Right ventricle myocardium inferior (tissue), 1 donor: ENCODE results near the gene TENM3. TPM values are rescaled to one million over a fixed set of nuclear protein-coding genes. Genes with fewer than 3 reads are reported as not detected.
A peak's percentile ranks its signal among the peaks of the same experiment; 100 is the strongest.

Source experiments
- ATAC-seq: fragments of 200-7000 bp; cut with Tn5 transposase; one replicate; pipeline ENCODE4 v1.9.1; 2020; ENCODE audit warnings: mild to moderate bottlenecking, moderate library complexity
- DNase-seq: peaks from one replicate; pipeline ENCODE4 v3.0.0; 2021; ENCODE audit errors: missing footprints
- intact Hi-C: fragments of 100-400 bp; cut with DNase I; formaldehyde crosslinking; loops from one replicate; pipeline ENCODE4 v1.11.0; 2022
- total RNA-seq: library from RNA; stranded (reverse); fragmentation: NEBNext Ultra II Directional; extraction: Animal tissue kit (Norgen Biotek cat#: 25700); gene quantifications from one replicate; pipeline ENCODE4 v1.2.1, GENCODE V29; 2021
- donor health status: DM: no; HTN: yes; CAD: no; lungs with severe emphysema.

TENM3 gene
- total RNA-seq, 1 donor from 2014 or later, result 2.9 TPM

- ATAC-seq, result peak; percentile 26
- no peak for DNase-seq
- intact Hi-C loops, result no loop called here
These were observed 3.4 kb downstream of the TENM3 start for GRCh38 chr4:182246401-182247205.

DNA sequence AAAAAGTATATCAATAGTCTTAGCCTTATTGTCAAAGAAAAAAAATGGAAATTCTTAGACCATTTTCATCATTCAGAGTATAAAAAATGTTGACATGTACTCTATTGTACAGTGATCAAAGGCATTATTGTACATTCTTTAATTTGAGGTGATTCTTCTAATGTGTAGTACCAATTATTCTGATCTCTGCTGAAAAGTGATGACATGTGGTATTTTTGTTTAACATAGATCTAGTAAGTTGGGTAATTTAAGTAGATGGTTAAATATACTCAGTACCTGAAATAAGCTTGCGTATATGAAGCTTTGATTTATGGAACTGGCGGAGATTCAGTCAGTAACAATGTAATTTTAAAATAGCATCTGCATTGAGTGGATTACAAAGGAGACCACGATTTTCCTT, 5.1 kb downstream of the TENM3 start:
- no peak for DNase-seq
- no peak for ATAC-seq
- intact Hi-C loops, result no loop called here

DNA sequence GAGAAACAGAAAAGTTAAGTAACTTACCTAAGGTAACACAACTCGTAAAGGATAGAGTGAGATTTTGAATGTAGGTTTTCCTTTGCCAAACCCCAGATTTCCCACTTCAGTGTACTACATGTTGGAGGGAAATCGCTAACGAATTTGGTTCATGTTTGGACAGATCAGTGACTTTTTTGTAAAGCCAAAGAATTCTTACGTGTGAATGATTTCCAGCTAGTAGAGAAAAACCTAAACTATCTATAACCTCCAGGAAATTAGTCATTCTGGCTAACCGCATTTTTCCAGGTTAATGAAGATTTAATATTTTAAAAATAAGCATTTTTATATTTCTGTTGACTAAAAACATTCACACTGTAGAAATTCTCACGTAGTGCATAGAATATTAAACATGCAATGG, 7.2 kb downstream of the TENM3 start:
- DNase-seq (no peak), ATAC-seq (no peak)
- intact Hi-C loops, result no loop called here

DNA sequence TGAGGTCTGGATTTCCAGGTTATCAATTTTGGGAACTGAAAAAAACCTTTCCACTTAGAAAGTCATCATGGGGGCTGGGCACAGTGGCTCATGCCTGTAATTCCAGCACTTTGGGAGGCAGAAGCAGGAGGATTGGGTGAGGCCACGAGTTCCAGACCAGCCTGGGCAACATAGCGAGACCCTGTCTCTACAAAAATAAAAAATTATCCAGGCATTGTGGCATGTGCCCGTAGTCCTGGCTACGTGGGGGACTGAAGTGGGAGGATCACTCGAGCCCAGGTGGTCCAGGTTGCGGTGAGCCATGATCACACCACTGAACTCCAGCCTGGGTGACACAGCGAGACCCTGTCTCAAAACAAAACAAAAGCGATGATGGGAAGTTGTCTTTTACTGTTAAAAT, 7.9 kb downstream of the TENM3 start:
- intact Hi-C loops, result no loop called here
- DNase-seq (no peak), ATAC-seq (no peak)

DNA sequence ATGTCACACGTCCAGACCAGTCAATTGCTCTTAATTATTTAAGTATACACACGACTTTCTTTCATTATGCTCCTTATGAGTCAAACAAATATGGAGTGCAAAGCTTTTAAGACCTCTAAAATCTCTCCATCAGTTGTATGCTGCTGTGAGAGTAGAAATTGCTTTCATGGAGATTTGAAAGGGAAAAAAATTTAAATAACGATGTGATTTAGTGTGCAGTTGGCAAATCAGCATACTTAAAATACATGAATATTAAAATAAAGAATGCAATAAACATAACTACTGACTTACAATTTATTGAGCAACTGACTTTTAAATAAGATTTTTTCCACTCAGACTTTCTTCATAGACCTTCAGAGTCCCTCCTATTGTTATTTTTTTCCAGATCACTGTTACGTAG, 9.0 kb downstream of the TENM3 start:
- intact Hi-C loops, result no loop called here
- ATAC-seq (no peak), DNase-seq (no peak)

DNA sequence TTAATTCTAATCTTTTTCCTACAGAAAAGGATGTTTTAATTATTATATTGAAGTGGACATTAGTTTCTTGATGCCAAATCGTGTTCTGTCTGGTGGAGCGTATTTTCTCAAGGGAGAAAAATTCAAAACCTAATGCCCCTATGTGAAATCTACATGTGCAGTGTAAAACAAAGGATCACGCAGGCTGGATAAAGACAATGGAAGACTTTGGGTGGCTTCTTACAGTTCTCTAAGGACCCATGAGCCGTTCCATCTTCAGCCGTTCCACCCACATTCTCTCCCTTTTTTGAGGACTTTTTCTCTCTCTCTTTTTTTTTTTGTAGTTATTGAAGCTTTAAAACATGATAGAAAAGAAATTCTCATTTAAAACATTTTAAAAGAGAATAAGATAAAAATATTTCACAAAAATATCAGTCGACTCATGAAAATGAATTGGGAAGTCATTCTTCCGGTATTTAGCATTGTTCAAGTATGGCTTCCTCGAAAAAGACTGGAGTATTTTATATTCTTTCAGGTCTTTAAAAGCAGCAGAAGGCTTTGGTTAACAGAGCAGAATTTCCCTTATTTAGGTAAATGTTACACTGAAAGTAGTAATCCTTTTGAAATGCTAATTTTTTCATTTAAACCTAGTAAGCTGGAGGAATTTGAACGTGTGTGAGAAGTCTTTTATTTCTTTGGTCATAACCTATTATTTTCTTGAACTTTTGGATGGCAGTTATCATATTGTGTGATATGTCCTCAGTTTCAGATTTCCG, 11.0 kb downstream of the TENM3 start:
- DNase-seq, result no peak
- intact Hi-C loops, result no loop called here
- ATAC-seq, result no peak

- DNase-seq (no peak), ATAC-seq (no peak)
- intact Hi-C loops, result no loop called here
These were observed 12.4 kb downstream of the TENM3 start for GRCh38 chr4:182255441-182256190.

DNA sequence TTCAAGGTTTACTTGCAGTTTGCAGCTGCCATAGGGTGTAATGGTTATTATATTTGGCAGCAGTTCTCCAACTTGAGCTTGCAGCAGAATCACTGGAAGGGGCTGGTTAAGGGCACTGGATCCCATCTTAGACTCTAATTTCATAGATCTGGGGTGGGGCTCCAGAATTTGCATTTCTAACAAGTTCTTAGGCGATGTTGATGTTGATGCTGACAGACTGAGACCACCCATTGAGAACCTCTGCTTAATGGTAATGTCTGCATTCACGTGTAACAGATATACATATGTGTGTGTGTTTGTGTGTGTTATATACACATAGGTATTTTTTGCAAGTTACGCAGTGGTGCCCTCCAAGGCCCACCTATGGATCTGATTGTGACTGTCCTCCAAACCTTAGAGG, 13.8 kb downstream of the TENM3 start:
- ATAC-seq (no peak), DNase-seq (no peak)
- intact Hi-C loops, result no loop called here

DNA sequence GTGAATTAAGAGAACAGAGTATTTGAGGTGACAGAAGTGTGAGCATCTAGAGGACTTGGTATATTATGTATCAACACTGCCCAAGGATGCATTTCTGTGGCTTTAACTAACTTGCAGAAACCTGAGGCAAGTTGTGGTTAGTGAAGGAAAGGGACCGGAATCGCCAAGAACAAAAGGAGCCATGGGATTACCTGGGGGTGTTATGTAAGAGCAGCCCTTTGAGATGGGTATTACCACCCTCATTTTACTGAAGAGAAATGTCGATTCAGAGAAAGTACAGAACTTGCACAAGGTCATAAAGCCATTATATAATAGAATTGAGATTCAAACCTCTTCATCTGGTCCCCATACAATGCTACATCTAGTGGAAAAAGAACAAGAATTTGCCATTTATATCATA, 14.3 kb downstream of the TENM3 start:
- DNase-seq, result no peak
- intact Hi-C loops, result no loop called here
- ATAC-seq, result no peak

DNA sequence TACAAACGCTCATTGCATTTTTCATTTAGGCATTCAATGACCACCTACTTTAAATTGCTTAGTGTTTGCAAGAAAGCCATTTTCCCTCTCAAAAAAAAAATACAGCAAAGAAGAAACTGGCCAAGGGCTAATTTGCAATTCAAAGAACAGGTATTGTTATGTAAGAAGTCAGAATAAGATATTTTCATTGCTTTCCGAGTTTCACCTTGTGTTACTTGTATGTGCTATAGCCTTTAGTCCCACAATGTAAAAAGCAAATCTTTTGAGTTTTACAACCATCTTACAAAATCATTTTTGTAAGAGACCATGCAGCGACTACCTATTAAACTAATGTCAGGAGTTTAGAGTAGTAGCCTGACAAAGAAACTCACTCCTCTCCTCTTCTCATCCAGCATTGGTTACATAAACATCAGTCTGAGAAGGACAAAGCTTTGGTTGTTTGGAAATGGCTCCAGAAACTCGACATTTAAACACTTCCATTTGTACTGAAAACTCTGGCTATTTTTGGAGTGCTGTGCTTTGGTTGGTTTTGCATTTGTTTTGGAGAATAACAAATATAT, 15.3 kb downstream of the TENM3 start:
- ATAC-seq (no peak), DNase-seq (no peak)
- intact Hi-C loops, result no loop called here

- intact Hi-C loops, result no loop called here
- ATAC-seq (no peak), DNase-seq (no peak)
These were observed 18.5 kb downstream of the TENM3 start for GRCh38 chr4:182261651-182262223.

DNA sequence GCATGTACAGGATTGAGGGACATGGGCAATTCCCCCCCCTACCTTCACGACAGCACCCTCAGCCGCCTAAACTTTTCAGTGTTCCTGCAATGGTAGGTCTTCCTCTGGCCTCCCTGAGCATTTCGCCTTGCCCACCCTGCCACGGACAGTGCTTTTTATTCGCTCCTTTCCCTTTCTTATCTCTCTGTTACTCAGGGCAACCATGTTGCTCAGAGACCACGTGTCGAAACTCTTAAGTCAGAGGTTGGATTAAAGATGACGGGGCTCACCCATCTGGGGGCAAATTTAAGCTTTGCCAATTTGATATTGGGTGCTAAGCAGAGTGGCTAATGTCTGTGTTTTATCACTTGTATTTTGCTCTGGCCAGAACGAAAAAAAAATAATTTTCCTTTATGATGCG, 20.4 kb downstream of the TENM3 start:
- no peak for ATAC-seq
- DNase-seq, result no peak
- intact Hi-C loops, result no loop called here

DNA sequence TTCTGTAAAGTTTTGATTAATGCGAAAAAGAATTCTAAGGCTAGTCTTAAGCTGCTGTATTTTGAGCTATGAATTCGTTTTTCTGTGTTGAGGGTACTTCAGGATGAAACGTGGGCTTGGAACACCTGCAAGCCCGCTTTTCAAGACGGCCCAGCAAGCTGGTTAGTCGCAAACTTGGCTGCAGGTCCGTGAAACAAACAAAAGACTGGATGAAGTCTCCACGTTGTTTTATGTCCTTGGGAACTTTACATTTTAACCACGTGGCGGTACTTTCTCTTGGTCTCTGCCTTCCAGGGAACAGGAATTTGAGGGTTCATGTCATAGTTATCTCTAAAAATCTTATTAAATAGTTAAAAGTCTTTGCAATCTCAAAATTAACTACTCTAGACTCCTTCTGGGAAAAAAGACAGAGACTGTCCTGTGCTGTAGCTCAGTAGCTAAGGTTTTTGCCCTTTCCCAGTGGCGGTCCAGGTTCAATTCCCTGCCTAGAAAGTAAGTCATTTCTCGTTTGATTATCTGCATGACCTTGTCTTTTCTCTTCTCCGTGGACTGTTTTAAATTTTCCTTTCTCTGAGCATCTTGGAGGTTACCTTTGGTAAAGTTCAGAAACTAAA, 21.0 kb downstream of the TENM3 start:
- intact Hi-C loops, result no loop called here
- ATAC-seq (no peak), DNase-seq (no peak)

DNA sequence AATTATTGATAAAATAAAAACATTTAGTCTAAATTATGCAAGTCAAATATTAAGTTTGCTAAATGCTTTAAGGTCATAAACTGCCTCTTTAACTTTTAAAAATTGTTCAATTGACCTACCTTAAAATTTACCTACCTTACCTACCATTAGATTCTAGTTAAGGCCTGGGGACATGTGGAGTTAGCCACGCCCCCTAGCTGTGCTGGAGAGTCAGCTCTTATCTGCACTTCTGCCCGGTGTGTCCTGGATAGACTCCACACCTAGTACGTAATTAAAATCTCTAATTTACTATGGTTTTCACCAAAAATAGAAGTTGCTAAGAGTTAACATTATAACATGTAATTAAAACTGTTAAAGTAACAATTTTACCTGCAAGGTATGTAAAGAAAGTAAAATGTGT, 22.7 kb downstream of the TENM3 start:
- intact Hi-C loops, result no loop called here
- no peak for ATAC-seq
- DNase-seq, result no peak

DNA sequence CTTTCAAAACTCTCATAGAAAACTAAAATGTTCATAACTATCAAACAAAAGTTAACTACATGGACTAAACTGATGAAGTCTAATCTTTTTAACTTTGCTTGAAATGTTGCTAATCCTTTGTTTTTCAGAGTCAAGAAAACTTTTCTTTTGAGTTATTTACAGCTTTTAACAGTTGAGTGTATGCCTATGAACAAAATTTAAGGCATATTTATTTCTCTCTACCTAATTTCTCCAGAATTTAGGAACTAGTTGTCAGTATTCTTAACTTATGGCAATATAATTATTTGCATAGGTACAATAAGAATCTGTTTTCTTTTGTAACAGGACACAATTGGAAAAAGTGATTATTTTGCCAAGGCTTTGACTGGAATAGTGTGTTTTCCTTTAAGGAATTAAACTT, 23.8 kb downstream of the TENM3 start:
- no peak for DNase-seq
- ATAC-seq, result no peak
- intact Hi-C loops, result no loop called here

DNA sequence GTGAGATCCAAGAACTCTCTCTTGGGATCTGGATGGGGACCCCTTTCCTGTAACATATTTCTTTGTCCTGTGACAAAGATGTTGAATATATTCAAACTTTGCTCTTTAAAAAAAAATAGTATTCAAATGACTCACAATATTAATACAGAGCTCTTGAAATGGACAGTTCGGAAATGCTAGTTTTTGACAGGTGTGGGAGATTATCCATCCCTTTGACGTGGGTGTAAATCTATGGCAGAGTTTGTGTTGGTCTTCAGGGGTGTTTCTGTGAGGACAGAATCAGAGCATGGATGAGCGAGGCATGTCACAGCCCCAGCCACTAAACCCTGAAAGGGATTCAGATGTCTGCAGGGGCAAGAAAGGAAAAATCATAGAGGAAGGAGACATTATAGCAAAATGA, 25.8 kb downstream of the TENM3 start:
- no peak for ATAC-seq
- DNase-seq, result no peak
- intact Hi-C loops, result no loop called here

GRCh38 chr4:182271731-182272130, 28.5 kb downstream of the TENM3 start:
- intact Hi-C loops, result no loop called here
- no peak for ATAC-seq

DNA sequence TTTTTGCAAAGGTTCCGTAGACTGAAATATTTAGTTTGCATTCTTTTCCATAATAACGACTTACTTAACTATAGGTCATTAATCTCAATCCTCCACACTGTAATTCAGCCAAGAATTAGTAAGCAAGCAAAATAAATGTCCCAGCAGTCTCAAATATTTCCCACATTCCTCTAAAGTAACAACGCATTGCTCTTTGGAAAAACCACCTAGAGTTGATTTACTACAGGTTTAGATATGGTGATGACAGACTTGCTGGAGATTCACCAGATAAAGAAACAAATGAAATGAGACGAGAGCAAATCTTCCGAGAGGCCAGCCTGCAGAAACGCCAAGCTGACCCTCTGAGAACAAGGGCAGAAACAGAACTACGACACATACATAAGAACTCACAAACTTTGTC, 28.9 kb downstream of the TENM3 start:
- intact Hi-C loops, result no loop called here
- no peak for ATAC-seq
- no peak for DNase-seq

More at GRCh38 chr4:182271731-182272130, 28.5 kb downstream of the TENM3 start:
- no peak for DNase-seq
